Measurements from ENCODE around the gene CLEC14A.

CLEC14A gene

DNA sequence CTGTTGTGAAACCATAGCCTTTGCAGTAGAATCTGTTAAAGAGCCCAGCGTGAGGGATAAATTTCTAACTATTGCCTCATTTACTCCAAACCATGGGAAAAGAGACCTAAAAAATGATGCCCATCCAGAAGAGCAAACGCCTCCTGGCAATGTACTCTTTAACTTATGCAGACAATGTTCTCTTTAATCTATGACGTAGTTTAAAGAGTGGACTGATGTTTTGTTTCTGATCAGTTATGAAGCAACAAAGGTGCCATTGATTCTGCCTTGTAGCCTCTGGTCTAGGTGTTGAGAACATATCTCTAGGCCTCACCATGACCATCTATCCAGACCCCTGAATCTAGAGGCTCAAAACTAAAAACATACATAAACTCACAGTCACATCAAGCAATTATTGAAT is 34.8 kb downstream of the CLEC14A start:
- Histone ChIP-seq H3K27ac (no peak overlapping the region), H3K36me3 (no peaks in the 10 kb centered on the region), H3K4me2 (no peak overlapping the region), H3K4me1 (no peaks in the 10 kb centered on the region), H3K27me3 (no peaks in the 10 kb centered on the region), H3K9me3 (no peaks in the 10 kb centered on the region), H4K20me1 (no peaks in the 10 kb centered on the region), H3K4me3 (no peak overlapping the region), H3K9ac (no peak overlapping the region)
- TF ChIP-seq Cebpa-rat (IDR thresholded peaks at IDR 0.05): no peak

DNA sequence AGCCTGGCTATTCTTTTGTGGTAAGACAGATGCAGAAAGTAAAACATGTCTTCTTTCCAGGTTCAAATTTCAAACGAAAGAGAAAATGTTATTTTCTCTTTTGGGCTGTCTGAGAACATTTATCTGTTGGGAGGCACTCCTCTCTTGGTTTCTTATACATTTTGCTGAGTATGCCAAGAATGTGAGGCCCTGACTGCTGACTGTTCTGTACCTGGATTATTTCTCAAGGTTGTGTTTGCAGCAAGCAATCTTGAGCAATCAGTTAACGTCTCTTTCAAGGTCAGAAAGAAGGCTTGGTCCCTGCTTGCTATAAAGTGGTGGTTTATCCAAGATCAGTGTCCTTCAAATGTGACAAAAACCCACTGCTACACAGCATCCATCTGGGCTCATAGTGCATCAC is 38.3 kb downstream of the CLEC14A start:
- no peak overlapping the region for H3K4me3 ChIP-seq
- H3K27me3 ChIP-seq: no peaks in the 10 kb centered on the region
- no peak overlapping the region for H3K27ac ChIP-seq
- no peaks in the 10 kb centered on the region for H3K9me3 ChIP-seq
- no peaks in the 10 kb centered on the region for H4K20me1 ChIP-seq
- no peak overlapping the region for H3K9ac ChIP-seq
- H3K4me2 ChIP-seq: no peak overlapping the region
- H3K4me1 ChIP-seq: no peaks in the 10 kb centered on the region
- no peaks in the 10 kb centered on the region for H3K36me3 ChIP-seq
- no peak for TF ChIP-seq Cebpa-rat (IDR thresholded peaks at IDR 0.05)

- no peaks in the 10 kb centered on the region for H3K36me3 ChIP-seq
- peaks cover 21% of the 10 kb centered on the region for H3K27me3 ChIP-seq
- no peak overlapping the region for H3K4me2 ChIP-seq
These were observed 42.9 kb downstream of the CLEC14A start for GRCh38 chr14:38213001-38213400.

GRCh38 chr14:38212111-38212510 is 43.8 kb downstream of the CLEC14A start:
- Histone ChIP-seq H3K4me1 (no peaks in the 10 kb centered on the region), H3K4me2 (no peak overlapping the region), H3K36me3 (no peaks in the 10 kb centered on the region), H3K9me3 (peaks cover 47% of the 10 kb centered on the region), H3K4me3 (no peak overlapping the region), H4K20me1 (no peaks in the 10 kb centered on the region), H3K27ac (no peak overlapping the region), H3K27me3 (peaks cover 21% of the 10 kb centered on the region), H3K9ac (no peak overlapping the region)
- TF ChIP-seq Cebpa-rat (IDR thresholded peaks at IDR 0.05): no peak

More at GRCh38 chr14:38213001-38213400, 42.9 kb downstream of the CLEC14A start:
- H3K9me3 ChIP-seq: peaks cover 38% of the 10 kb centered on the region
- H3K4me3 ChIP-seq: no peak overlapping the region
- H4K20me1 ChIP-seq: no peaks in the 10 kb centered on the region
- H3K4me1 ChIP-seq: no peaks in the 10 kb centered on the region
- no peak overlapping the region for H3K9ac ChIP-seq
- no peak for TF ChIP-seq Cebpa-rat (IDR thresholded peaks at IDR 0.05)
- no peak overlapping the region for H3K27ac ChIP-seq

- no peak overlapping the region for H3K4me3 ChIP-seq
- no peak overlapping the region for H3K4me2 ChIP-seq
These were observed 44.6 kb downstream of the CLEC14A start for GRCh38 chr14:38211255-38211735.

GRCh38 chr14:38210587-38211216 is 45.2 kb downstream of the CLEC14A start:
- peaks cover 21% of the 10 kb centered on the region for H3K27me3 ChIP-seq

More at GRCh38 chr14:38211255-38211735, 44.6 kb downstream of the CLEC14A start:
- TF ChIP-seq Cebpa-rat (IDR thresholded peaks at IDR 0.05): no peak
- Histone ChIP-seq H3K27ac (no peak overlapping the region), H3K27me3 (peaks cover 21% of the 10 kb centered on the region), H4K20me1 (no peaks in the 10 kb centered on the region), H3K9me3 (peaks cover 54% of the 10 kb centered on the region), H3K4me1 (no peaks in the 10 kb centered on the region), H3K9ac (no peak overlapping the region), H3K36me3 (no peaks in the 10 kb centered on the region)

DNA sequence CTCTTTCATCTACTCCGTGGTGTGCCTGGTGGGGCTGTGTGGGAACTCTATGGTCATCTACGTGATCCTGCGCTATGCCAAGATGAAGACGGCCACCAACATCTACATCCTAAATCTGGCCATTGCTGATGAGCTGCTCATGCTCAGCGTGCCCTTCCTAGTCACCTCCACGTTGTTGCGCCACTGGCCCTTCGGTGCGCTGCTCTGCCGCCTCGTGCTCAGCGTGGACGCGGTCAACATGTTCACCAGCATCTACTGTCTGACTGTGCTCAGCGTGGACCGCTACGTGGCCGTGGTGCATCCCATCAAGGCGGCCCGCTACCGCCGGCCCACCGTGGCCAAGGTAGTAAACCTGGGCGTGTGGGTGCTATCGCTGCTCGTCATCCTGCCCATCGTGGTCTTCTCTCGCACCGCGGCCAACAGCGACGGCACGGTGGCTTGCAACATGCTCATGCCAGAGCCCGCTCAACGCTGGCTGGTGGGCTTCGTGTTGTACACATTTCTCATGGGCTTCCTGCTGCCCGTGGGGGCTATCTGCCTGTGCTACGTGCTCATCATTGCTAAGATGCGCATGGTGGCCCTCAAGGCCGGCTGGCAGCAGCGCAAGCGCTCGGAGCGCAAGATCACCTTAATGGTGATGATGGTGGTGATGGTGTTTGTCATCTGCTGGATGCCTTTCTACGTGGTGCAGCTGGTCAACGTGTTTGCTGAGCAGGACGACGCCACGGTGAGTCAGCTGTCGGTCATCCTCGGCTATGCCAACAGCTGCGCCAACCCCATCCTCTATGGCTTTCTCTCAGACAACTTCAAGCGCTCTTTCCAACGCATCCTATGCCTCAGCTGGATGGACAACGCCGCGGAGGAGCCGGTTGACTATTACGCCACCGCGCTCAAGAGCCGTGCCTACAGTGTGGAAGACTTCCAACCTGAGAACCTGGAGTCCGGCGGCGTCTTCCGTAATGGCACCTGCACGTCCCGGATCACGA is 46.0 kb downstream of the CLEC14A start:
- no peaks in the 10 kb centered on the region for H3K4me1 ChIP-seq
- H3K36me3 ChIP-seq: no peaks in the 10 kb centered on the region
- H4K20me1 ChIP-seq: no peaks in the 10 kb centered on the region
- H3K27ac ChIP-seq: no peak overlapping the region
- no peak overlapping the region for H3K4me2 ChIP-seq
- no peak overlapping the region for H3K9ac ChIP-seq
- H3K4me3 ChIP-seq: no peak overlapping the region
- no peak for TF ChIP-seq Cebpa-rat (IDR thresholded peaks at IDR 0.05)
- H3K27me3 ChIP-seq: peaks cover 21% of the 10 kb centered on the region
- peaks cover 59% of the 10 kb centered on the region for H3K9me3 ChIP-seq

More at GRCh38 chr14:38210587-38211216, 45.2 kb downstream of the CLEC14A start:
- Histone ChIP-seq H3K4me2 (no peak overlapping the region), H3K4me3 (no peak overlapping the region), H3K9ac (no peak overlapping the region), H4K20me1 (no peaks in the 10 kb centered on the region), H3K36me3 (no peaks in the 10 kb centered on the region), H3K9me3 (peaks cover 59% of the 10 kb centered on the region), H3K4me1 (no peaks in the 10 kb centered on the region), H3K27ac (no peak overlapping the region)
- no peak for TF ChIP-seq Cebpa-rat (IDR thresholded peaks at IDR 0.05)

DNA sequence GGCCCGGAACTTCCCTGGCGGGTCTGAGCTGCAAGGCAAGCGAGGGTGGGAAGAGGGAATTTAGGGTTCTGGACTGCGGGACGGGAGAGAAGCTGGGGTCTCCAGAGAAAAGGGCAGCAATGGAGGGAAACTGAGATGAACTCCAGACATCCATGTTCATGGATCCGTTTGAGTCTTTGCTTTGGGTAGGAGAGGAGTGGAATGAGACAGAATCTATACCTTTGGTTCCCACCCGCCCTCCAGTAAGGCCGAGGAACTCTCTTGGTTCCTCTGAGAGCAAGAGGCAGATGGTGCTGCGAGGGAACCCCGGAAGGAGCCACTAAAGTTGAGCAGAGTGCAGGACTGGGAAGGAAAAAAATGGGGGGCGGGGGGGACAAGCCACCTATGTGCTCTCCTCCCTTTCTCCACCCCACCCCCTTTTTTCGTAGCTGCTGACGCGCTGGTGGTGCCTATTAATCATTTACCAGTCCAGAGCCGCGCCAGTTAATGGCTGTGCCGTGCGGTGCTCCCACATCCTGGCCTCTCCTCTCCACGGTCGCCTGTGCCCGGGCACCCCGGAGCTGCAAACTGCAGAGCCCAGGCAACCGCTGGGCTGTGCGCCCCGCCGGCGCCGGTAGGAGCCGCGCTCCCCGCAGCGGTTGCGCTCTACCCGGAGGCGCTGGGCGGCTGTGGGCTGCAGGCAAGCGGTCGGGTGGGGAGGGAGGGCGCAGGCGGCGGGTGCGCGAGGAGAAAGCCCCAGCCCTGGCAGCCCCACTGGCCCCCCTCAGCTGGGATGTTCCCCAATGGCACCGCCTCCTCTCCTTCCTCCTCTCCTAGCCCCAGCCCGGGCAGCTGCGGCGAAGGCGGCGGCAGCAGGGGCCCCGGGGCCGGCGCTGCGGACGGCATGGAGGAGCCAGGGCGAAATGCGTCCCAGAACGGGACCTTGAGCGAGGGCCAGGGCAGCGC is 47.0 kb downstream of the CLEC14A start:
- Histone ChIP-seq H3K4me3 (no peak overlapping the region), H3K36me3 (no peaks in the 10 kb centered on the region), H3K9ac (no peak overlapping the region), H3K27ac (no peak overlapping the region), H3K9me3 (peaks cover 59% of the 10 kb centered on the region), H4K20me1 (no peaks in the 10 kb centered on the region), H3K4me2 (no peak overlapping the region), H3K4me1 (no peaks in the 10 kb centered on the region), H3K27me3 (peaks cover 21% of the 10 kb centered on the region)
- TF ChIP-seq Cebpa-rat (IDR thresholded peaks at IDR 0.05): no peak
